Osteoblast (primary cell): ENCODE results near the gene LIPN. TPM values are rescaled to one million over a fixed set of nuclear protein-coding genes. Genes with fewer than 3 reads are reported as not detected.

Experiments used
- DNase-seq: peaks from one replicate; pipeline ENCODE4 v3.0.0; 2011; ENCODE audit warnings: low spot score, mixed read lengths; ENCODE audit not compliant: insufficient read length; ENCODE audit errors: missing footprints
- H2AFZ ChIP-seq: 2 replicates; pipeline ENCODE4 v1.6.0; 2011; ENCODE audit warnings: mild to moderate bottlenecking, low read length
- H3K27ac ChIP-seq: 2 replicates; pipeline ENCODE4 v1.5.1; 2011; ENCODE audit warnings: mild to moderate bottlenecking, low read depth, low read length, moderate library complexity
- H3K27me3 ChIP-seq: 2 replicates; pipeline ENCODE4 v1.6.0; 2012; ENCODE audit warnings: mild to moderate bottlenecking, control low read depth, inconsistent platforms, low read length, moderate library complexity; ENCODE audit not compliant: insufficient read depth
- H3K36me3 ChIP-seq: 2 replicates; pipeline ENCODE4 v1.5.1; 2011; ENCODE audit warnings: mild to moderate bottlenecking, low read length, control low read depth, moderate library complexity; ENCODE audit not compliant: insufficient read depth
- H3K4me1 ChIP-seq: 2 replicates; pipeline ENCODE4 v1.5.1; 2011; ENCODE audit warnings: mild to moderate bottlenecking, low read length, control low read depth, moderate library complexity; ENCODE audit not compliant: insufficient read depth
- H3K4me2 ChIP-seq: 2 replicates; pipeline ENCODE4 v1.6.0; 2011; ENCODE audit warnings: mild to moderate bottlenecking, low read length; ENCODE audit not compliant: insufficient read depth
- H3K4me3 ChIP-seq: fragments of 200-600 bp; sonication (generic); 3 replicates; pipeline ENCODE4 v1.5.1; 2012; ENCODE audit warnings: mild to moderate bottlenecking, low read length, inconsistent platforms; ENCODE audit not compliant: insufficient read depth
- H3K79me2 ChIP-seq: 2 replicates; pipeline ENCODE4 v1.6.0; 2012; ENCODE audit warnings: mild to moderate bottlenecking, low read length, control low read depth, inconsistent platforms; ENCODE audit not compliant: insufficient read depth
- H3K9me3 ChIP-seq: 2 replicates; pipeline ENCODE4 v1.5.1; 2011; ENCODE audit warnings: low read depth, low read length, control low read depth
- H4K20me1 ChIP-seq: 2 replicates; pipeline ENCODE4 v1.6.0; 2012; ENCODE audit warnings: mild to moderate bottlenecking, low read length, control low read depth; ENCODE audit not compliant: insufficient read depth
- CTCF ChIP-seq: IDR thresholded peaks from 2 replicates; pipeline ENCODE4 v1.5.1; 2011; ENCODE audit warnings: mild to moderate bottlenecking, low read depth, low read length, moderate library complexity; ENCODE audit errors: extremely low read depth
- total RNA-seq: library from RNA; depleted of rRNA; stranded (reverse); fragments of >200 nt; gene quantifications from 2 replicates; pipeline ENCODE4 v1.2.3, GENCODE V29; 2012

LIPN gene
- total RNA-seq, 1 donor, result not detected

DNA sequence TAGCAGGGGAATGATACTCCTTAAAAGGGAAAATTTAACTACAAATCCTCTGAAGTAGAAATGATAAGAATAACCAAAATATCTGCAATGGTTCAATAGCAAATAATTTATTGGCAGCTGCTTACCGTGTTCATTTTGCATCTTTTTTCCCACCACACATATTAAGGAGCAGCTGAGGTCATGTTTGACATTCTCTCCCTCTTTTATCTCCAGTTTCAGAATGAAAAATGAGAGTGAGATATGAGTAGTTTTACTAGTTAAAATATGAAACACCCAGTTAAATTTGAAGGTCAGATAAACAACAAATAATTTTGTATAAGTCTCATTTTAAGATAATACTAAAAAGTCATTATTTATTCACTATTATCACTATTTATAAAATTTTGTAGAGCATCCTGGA, 3.1 kb downstream of the LIPN start:
- Histone ChIP-seq H3K9me3 (no peaks in the 10 kb centered on the region), H3K4me2 (no peak overlapping the region), H3K36me3 (no peaks in the 10 kb centered on the region), H3K27me3 (no peaks in the 10 kb centered on the region), H3K4me3 (no peak overlapping the region), H2AFZ (no peak overlapping the region), H4K20me1 (no peaks in the 10 kb centered on the region), H3K4me1 (peaks cover 1% of the 10 kb centered on the region), H3K79me2 (no peaks in the 10 kb centered on the region), H3K27ac (no peak overlapping the region)
- DNase-seq, result no peak
- no peak for TF ChIP-seq CTCF

- no peaks in the 10 kb centered on the region for H3K36me3 ChIP-seq
- no peaks in the 10 kb centered on the region for H4K20me1 ChIP-seq
- H3K4me2 ChIP-seq, result no peak overlapping the region
- H3K9me3 ChIP-seq, result no peaks in the 10 kb centered on the region
- H3K27ac ChIP-seq, result no peak overlapping the region
- TF ChIP-seq CTCF, result no peak
- peaks cover 4% of the 10 kb centered on the region for H3K4me1 ChIP-seq
- no peaks in the 10 kb centered on the region for H3K79me2 ChIP-seq
- H3K4me3 ChIP-seq, result no peak overlapping the region
- no peaks in the 10 kb centered on the region for H3K27me3 ChIP-seq
- DNase-seq, result no peak
- H2AFZ ChIP-seq, result no peak overlapping the region
These were observed 3.6 kb downstream of the LIPN start for GRCh38 chr10:88763441-88763840.

GRCh38 chr10:88764110-88764509, 4.3 kb downstream of the LIPN start:
- Histone ChIP-seq H3K27ac (no peak overlapping the region), H3K79me2 (no peaks in the 10 kb centered on the region), H3K27me3 (no peaks in the 10 kb centered on the region), H2AFZ (no peak overlapping the region), H3K9me3 (no peaks in the 10 kb centered on the region), H3K36me3 (no peaks in the 10 kb centered on the region), H3K4me1 (peaks cover 4% of the 10 kb centered on the region), H3K4me2 (no peak overlapping the region), H3K4me3 (no peak overlapping the region), H4K20me1 (no peaks in the 10 kb centered on the region)
- no peak for DNase-seq
- no peak for TF ChIP-seq CTCF

- H3K79me2 ChIP-seq, result no peaks in the 10 kb centered on the region
- H3K27ac ChIP-seq, result no peak overlapping the region
- H3K36me3 ChIP-seq, result no peaks in the 10 kb centered on the region
- H3K27me3 ChIP-seq, result no peaks in the 10 kb centered on the region
- no peak overlapping the region for H3K4me3 ChIP-seq
- no peak overlapping the region for H2AFZ ChIP-seq
- DNase-seq, result no peak
- no peaks in the 10 kb centered on the region for H4K20me1 ChIP-seq
- H3K4me1 ChIP-seq, result peaks cover 4% of the 10 kb centered on the region
- no peak overlapping the region for H3K4me2 ChIP-seq
- no peaks in the 10 kb centered on the region for H3K9me3 ChIP-seq
- no peak for TF ChIP-seq CTCF
These were observed 6.0 kb downstream of the LIPN start for GRCh38 chr10:88765816-88766215.
